Measurements from ENCODE around the gene MIPOL1. TPM values are rescaled to one million over a fixed set of nuclear protein-coding genes. Genes with fewer than 3 reads are reported as not detected.
A peak's percentile ranks its signal among the peaks of the same experiment; 100 is the strongest.

Gene MIPOL1
- total and polyA plus RNA-seq, 2 of the 13 experiments (the other 11 are each of a cell fraction or from before 2014, with no cell fraction given): 8.6 to 34.2 TPM

DNA sequence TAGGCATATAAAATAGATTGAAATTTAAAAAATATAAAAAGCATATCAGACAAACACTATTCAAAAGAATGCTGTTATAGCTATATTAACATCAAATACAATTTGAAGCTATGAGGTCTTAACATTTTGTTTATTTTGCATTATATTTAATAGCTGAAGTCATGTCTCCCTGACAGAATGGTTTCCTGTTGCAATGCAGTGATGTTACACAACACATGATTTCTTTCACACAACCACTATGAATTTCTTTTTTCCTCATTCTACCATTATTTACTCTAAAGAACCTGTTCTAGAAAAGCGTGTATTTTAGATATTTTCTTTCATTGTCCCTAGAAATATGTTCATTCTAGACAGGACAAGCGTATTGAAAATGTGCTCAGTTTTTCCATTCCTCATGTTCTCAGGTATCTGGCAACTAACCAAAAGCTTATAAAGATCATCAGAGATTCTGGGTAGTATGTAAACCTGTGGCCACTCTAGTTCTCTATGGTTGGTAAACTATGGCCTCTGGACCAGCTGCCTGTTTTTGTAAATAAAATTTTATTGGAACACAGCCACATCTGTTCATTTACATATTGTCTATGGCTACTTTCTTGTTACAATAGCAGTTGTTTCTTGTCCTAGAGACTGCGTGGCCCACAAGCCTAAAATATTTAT, 213.5 kb downstream of the MIPOL1 start (continued):
- TF ChIP-seq RELA (CRISPR knock-in tag; IDR thresholded peaks at IDR 0.05) (no peak), PAX8 (CRISPR knock-in tag; IDR thresholded peaks at IDR 0.05; ENCODE audit: borderline replicate concordance) (no peak), ZSCAN9 (CRISPR knock-in tag; IDR thresholded peaks at IDR 0.05; ENCODE audit: borderline replicate concordance) (no peak), ZNF207 (IDR thresholded peaks at IDR 0.05; ENCODE audit: borderline replicate concordance) (no peak), ZNF768 (CRISPR knock-in tag; IDR thresholded peaks at IDR 0.05) (no peak), HNRNPUL1 (IDR thresholded peaks at IDR 0.05; ENCODE audit: low read depth, low read length) (0 out of 2 replicates have a peak, but pooled peaks have one; percentile 25), ATRX (CRISPR knock-in tag; IDR thresholded peaks at IDR 0.05; ENCODE audit: borderline replicate concordance) (no peak), THAP7 (CRISPR knock-in tag; IDR thresholded peaks at IDR 0.05) (no peak), ZNF121 (CRISPR knock-in tag; IDR thresholded peaks at IDR 0.05) (no peak), EP300 (IDR thresholded peaks at IDR 0.05; ENCODE audit: low read depth in 2 of 2, low read length in 2 of 2) (no peak), EP300 (CRISPR knock-in tag; IDR thresholded peaks at IDR 0.05; ENCODE audit: borderline replicate concordance) (no peak), ZNF333 (CRISPR knock-in tag; IDR thresholded peaks at IDR 0.05; ENCODE audit: borderline replicate concordance) (no peak), MED13 (CRISPR knock-in tag; IDR thresholded peaks at IDR 0.05) (no peak), PTBP1 (IDR thresholded peaks at IDR 0.05; ENCODE audit: low read depth, low read length, poor library complexity, severe bottlenecking) (no peak), SP1 (IDR thresholded peaks at IDR 0.05) (no peak), SP1 (CRISPR knock-in tag; IDR thresholded peaks at IDR 0.05) (no peak), NCOA2 (CRISPR knock-in tag; IDR thresholded peaks at IDR 0.05) (no peak), RXRA (CRISPR knock-in tag; IDR thresholded peaks at IDR 0.05) (no peak), MTERF4 (CRISPR knock-in tag; IDR thresholded peaks at IDR 0.05) (no peak)
- TF ChIP-seq, protein P1, sequence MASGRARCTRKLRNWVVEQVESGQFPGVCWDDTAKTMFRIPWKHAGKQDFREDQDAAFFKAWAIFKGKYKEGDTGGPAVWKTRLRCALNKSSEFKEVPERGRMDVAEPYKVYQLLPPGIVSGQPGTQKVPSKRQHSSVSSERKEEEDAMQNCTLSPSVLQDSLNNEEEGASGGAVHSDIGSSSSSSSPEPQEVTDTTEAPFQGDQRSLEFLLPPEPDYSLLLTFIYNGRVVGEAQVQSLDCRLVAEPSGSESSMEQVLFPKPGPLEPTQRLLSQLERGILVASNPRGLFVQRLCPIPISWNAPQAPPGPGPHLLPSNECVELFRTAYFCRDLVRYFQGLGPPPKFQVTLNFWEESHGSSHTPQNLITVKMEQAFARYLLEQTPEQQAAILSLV (CRISPR knock-in tag; IDR thresholded peaks at IDR 0.05; ENCODE audit: borderline replicate concordance): no peak
- TF ChIP-seq, protein P2, sequence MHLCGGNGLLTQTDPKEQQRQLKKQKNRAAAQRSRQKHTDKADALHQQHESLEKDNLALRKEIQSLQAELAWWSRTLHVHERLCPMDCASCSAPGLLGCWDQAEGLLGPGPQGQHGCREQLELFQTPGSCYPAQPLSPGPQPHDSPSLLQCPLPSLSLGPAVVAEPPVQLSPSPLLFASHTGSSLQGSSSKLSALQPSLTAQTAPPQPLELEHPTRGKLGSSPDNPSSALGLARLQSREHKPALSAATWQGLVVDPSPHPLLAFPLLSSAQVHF (CRISPR knock-in tag; IDR thresholded peaks at IDR 0.05): no peak
- TF ChIP-seq, protein P3, sequence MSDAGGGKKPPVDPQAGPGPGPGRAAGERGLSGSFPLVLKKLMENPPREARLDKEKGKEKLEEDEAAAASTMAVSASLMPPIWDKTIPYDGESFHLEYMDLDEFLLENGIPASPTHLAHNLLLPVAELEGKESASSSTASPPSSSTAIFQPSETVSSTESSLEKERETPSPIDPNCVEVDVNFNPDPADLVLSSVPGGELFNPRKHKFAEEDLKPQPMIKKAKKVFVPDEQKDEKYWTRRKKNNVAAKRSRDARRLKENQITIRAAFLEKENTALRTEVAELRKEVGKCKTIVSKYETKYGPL (CRISPR knock-in tag; IDR thresholded peaks at IDR 0.05): 0 out of 2 replicates have a peak, but pooled peaks have one; percentile 71
